Liver (tissue), 3 donors: Measurements from ENCODE around the gene LPAR2.

Experiments used
- ATF3 ChIP-seq: IDR thresholded peaks from 2 replicates; pipeline ENCODE4 v1.6.1; 2016; ENCODE audit warnings: antibody characterized with exemption
- CTCF ChIP-seq: fragments of 150-350 bp; IDR thresholded peaks from 2 replicates; pipeline ENCODE4 v1.5.1; 2017; ENCODE audit warnings: improper control_type of control experiment, low read depth, low read length; ENCODE audit not compliant: missing input control
- FOXA1 ChIP-seq: IDR thresholded peaks from 2 replicates; pipeline ENCODE4 v1.6.1; 2016; ENCODE audit warnings: antibody characterized with exemption
- HNF4G ChIP-seq: IDR thresholded peaks from 2 replicates; pipeline ENCODE4 v1.6.1; 2016; ENCODE audit warnings: antibody characterized with exemption
- MAX ChIP-seq: IDR thresholded peaks from 2 replicates; pipeline ENCODE4 v1.6.1; 2016; ENCODE audit warnings: antibody characterized with exemption
- NR2F2 ChIP-seq: IDR thresholded peaks from 2 replicates; pipeline ENCODE4 v1.6.1; 2016; ENCODE audit warnings: antibody characterized with exemption
- RAD21 ChIP-seq, 2 donors: IDR thresholded peaks; 2 replicates each; pipeline ENCODE4 v1.6.1; 2016; ENCODE audit warnings: antibody characterized with exemption in 2 of 2, mild to moderate bottlenecking in 2 of 2
- REST ChIP-seq: IDR thresholded peaks from 2 replicates; pipeline ENCODE4 v1.6.1; 2016; ENCODE audit warnings: antibody characterized with exemption, mild to moderate bottlenecking
- SP1 ChIP-seq: IDR thresholded peaks from 2 replicates; pipeline ENCODE4 v1.6.1; 2018; ENCODE audit warnings: antibody characterized with exemption, mild to moderate bottlenecking
- TAF1 ChIP-seq: conservative IDR thresholded peaks from 2 replicates; pipeline ENCODE4 v1.6.1; 2016; ENCODE audit warnings: antibody characterized with exemption, mild to moderate bottlenecking
- YY1 ChIP-seq: IDR thresholded peaks from 2 replicates; pipeline ENCODE4 v1.6.1; 2016; ENCODE audit warnings: antibody characterized with exemption, mild to moderate bottlenecking
- donor health status: healthy.
- donor health status: healthy.

GRCh38 chr19:19637186-19637522, 9.1 kb upstream of the LPAR2 start:
- no peak for TF ChIP-seq NR2F2
- TF ChIP-seq CTCF, result no peak
- TF ChIP-seq SP1, result no peak
- TF ChIP-seq REST, result no peak
- TF ChIP-seq YY1, result no peak
- TF ChIP-seq TAF1, result no peak
- no peak for TF ChIP-seq FOXA1
- TF ChIP-seq ATF3, result no peak
- TF ChIP-seq RAD21 (IDR thresholded peaks at IDR 0.05), result no peak
- no peak for TF ChIP-seq HNF4G
- TF ChIP-seq MAX, result no peak
